Endothelial cell of umbilical vein (primary cell): ENCODE results near the gene SPATA18. TPM values are rescaled to one million over a fixed set of nuclear protein-coding genes. Genes with fewer than 3 reads are reported as not detected.
"Not testable (repeated sequence)": the region's sequence is repeated elsewhere in the genome, so short reads cannot be mapped to it uniquely, and the experiment has no call there.

Experiments
- BruUV-seq: library from RNA; stranded (reverse); fragments of 400-500 nt; replicated peaks from 2 replicates; lab custom pipeline; 2021; lab: Mats Ljungman, UMichigan
- CTCF ChIA-PET: fragments of 300-600, 350-600 bp; sonication (Branson Sonifier 250); formaldehyde crosslinking; loops from one replicate; lab custom pipeline; 2021; ENCODE audit warnings: antibody characterized with exemption, inconsistent platforms; lab: Charles Lee
- POLR2A ChIA-PET: fragments of 300-600, 350-600 bp; sonication (Branson Sonifier 250); formaldehyde crosslinking; loops from one replicate; lab custom pipeline; 2021; ENCODE audit warnings: antibody characterized with exemption, inconsistent platforms; lab: Charles Lee
- DNase-seq: peaks from one replicate; pipeline ENCODE4 v3.0.0-alpha.2; 2011; ENCODE audit warnings: low read depth, low spot score
- FAIRE-seq: peaks from 2 replicates; lab custom pipeline; 2011; peaks lifted over from hg19 to GRCh38; lab: Jason Lieb, UNC
- H2AFZ ChIP-seq: 2 replicates; pipeline ENCODE4 v1.6.0; 2012; ENCODE audit warnings: low read depth, low read length, control low read depth, inconsistent platforms
- H3K27ac ChIP-seq: 2 replicates; pipeline ENCODE4 v1.5.1; 2011; ENCODE audit warnings: low read depth, mild to moderate bottlenecking, control low read depth, low read length, moderate library complexity; ENCODE audit not compliant: insufficient read depth
- H3K27me3 ChIP-seq, 2 experiments: 2 replicates each; pipeline versions ENCODE4 v1.6.0 to v1.6.1; 2011; ENCODE audit warnings: low read length in 2 of 2, mixed read lengths in 1 of 2; ENCODE audit not compliant: control insufficient read depth in 2 of 2, insufficient read depth in 2 of 2
- H3K36me3 ChIP-seq, 2 experiments: 2 replicates in 1 of 2; 3 replicates in 1 of 2; pipeline ENCODE4 v1.5.1; 2011; ENCODE audit warnings: low read length in 2 of 2, mild to moderate bottlenecking in 1 of 2, moderate library complexity in 1 of 2; ENCODE audit not compliant: control insufficient read depth in 2 of 2, insufficient read depth in 2 of 2; ENCODE audit errors: extremely low read depth in 1 of 2
- H3K4me1 ChIP-seq: 3 replicates; pipeline ENCODE4 v1.5.1; 2011; ENCODE audit warnings: mild to moderate bottlenecking, low read length; ENCODE audit not compliant: control insufficient read depth, insufficient read depth; ENCODE audit errors: extremely low read depth
- H3K4me2 ChIP-seq: 2 replicates; pipeline ENCODE4 v1.6.1; 2011; ENCODE audit warnings: low read length, control low read depth, mixed read lengths; ENCODE audit not compliant: insufficient read depth
- H3K4me3 ChIP-seq, 3 experiments: fragments of 200-600 bp in 1 of 3; sonication (generic), shearing (Covaris generic) in 1 of 3; replicated peaks in 1 of 3; 2 replicates each; pipeline ENCODE4 v1.5.1; 2011 to 2016; ENCODE audit warnings: control low read depth in 3 of 3, low read length in 3 of 3, mild to moderate bottlenecking in 2 of 3, inconsistent platforms in 1 of 3, low read depth in 1 of 3, moderate library complexity in 1 of 3; ENCODE audit not compliant: insufficient read depth in 1 of 3
- H3K79me2 ChIP-seq: 2 replicates; pipeline ENCODE4 v1.6.0; 2012; ENCODE audit warnings: low read length, inconsistent platforms; ENCODE audit not compliant: control insufficient read depth, insufficient read depth
- H3K9ac ChIP-seq: replicated peaks from 2 replicates; pipeline ENCODE3; 2011; ENCODE audit warnings: low read length, control low read depth; ENCODE audit not compliant: insufficient read depth; ENCODE audit errors: extremely low read depth
- H3K9me1 ChIP-seq: replicated peaks from 3 replicates; pipeline ENCODE4 v1.6.0; 2011; ENCODE audit warnings: mild to moderate bottlenecking, low read length; ENCODE audit not compliant: control insufficient read depth, insufficient read depth; ENCODE audit errors: extremely low read depth
- H3K9me3 ChIP-seq: replicated peaks from 2 replicates; pipeline ENCODE4 v1.5.1; 2012; ENCODE audit warnings: low read length, inconsistent platforms; ENCODE audit not compliant: control insufficient read depth, insufficient read depth
- H4K20me1 ChIP-seq: replicated peaks from 2 replicates; pipeline ENCODE3; 2011; ENCODE audit warnings: mild to moderate bottlenecking, low read length; ENCODE audit not compliant: control insufficient read depth, insufficient read depth; ENCODE audit errors: extremely low read depth
- EZH2 ChIP-seq: IDR thresholded peaks from 2 replicates; pipeline ENCODE4 v1.6.1; 2012; ENCODE audit warnings: borderline replicate concordance, low read depth, mild to moderate bottlenecking, moderate library complexity, low read length, inconsistent platforms; ENCODE audit not compliant: severe bottlenecking
- FOS ChIP-seq: IDR thresholded peaks from 2 replicates; pipeline ENCODE4 v1.6.1; 2011; ENCODE audit warnings: mild to moderate bottlenecking, low read length, moderate library complexity, borderline replicate concordance; ENCODE audit not compliant: insufficient read depth
- JUN ChIP-seq: IDR thresholded peaks from 2 replicates; pipeline ENCODE4 v1.6.1; 2011; ENCODE audit warnings: borderline replicate concordance, low read depth; ENCODE audit not compliant: insufficient read length, insufficient read depth
- MYC ChIP-seq: IDR thresholded peaks from one replicate; pipeline ENCODE4 v1.6.1; 2011; ENCODE audit warnings: mild to moderate bottlenecking, low read depth, low read length
- POLR2A ChIP-seq: IDR thresholded peaks from 2 replicates; pipeline ENCODE4 v1.6.1; 2012; ENCODE audit warnings: low read depth, mild to moderate bottlenecking, control low read depth, low read length
- dilution Hi-C: fragments of 300-500 bp; cut with MboI; formaldehyde crosslinking; loops from one replicate; pipeline ENCODE4 v1.15.0; 2019; ENCODE audit warnings: low sequenced_read_pairs; ENCODE audit not compliant: extremely low pct_ligation_motif_present
- intact Hi-C: fragments of 100-400 bp; cut with micrococcal nuclease; formaldehyde crosslinking; loops from one replicate; pipeline ENCODE4 v1.10.0; 2022
- polyA plus RNA-seq, 4 experiments: library from polyadenylated mRNA; depleted of rRNA in 3 of 4; stranded (reverse) in 3 of 4; unstranded in 1 of 4; fragments of >200 nt; gene quantifications; 2 replicates each; pipeline versions ENCODE4 v1.2.1 to v1.2.3, GENCODE V29; 2011 to 2012; ENCODE audit warnings: missing spikeins in 1 of 4
- total RNA-seq: library from RNA; stranded (reverse); gene quantifications from 2 replicates; pipeline ENCODE4 v1.2.3, GENCODE V29; 2021
- TF ChIP-seq, protein P1 (sequence below): IDR thresholded peaks from 2 replicates; pipeline ENCODE4 v1.6.1; 2011; ENCODE audit not compliant: insufficient read depth, insufficient read length
- TF ChIP-seq, protein P2 (sequence below), 2 donors: IDR thresholded peaks; 1 replicate in 1 of 2; 2 replicates in 1 of 2; pipeline ENCODE4 v1.5.1; 2011; ENCODE audit warnings: low read length in 2 of 2, mild to moderate bottlenecking in 2 of 2, moderate library complexity in 2 of 2, control low read depth in 1 of 2, inconsistent platforms in 1 of 2, low read depth in 1 of 2; ENCODE audit not compliant: insufficient read depth in 1 of 2; ENCODE audit errors: extremely low read depth in 1 of 2

Gene SPATA18
- total and polyA plus RNA-seq, 2 donors (not counting 3 experiments of a cell fraction or from before 2014, with no cell fraction given) = 2.7 to 4.6 TPM

DNA sequence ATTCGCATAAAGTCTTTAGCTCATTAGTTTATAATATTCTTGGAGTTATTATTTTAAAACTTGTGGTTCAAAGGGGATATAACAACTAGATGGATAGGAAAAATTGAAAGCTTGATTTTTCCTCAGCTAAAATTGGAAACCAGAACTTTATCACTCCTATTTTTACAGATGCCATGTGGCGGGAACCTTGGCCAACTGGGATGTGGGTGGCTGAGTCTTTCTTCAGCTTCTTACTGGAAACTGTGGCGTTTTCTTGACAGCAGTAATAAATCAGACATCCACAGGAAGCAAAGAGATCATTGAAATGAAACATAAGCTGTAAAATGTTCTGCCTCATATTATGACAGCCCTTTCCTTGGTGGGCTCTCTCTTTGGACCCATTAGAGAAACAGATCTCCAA lies 84.1 kb downstream of the SPATA18 start:
- CTCF ChIA-PET = no interaction called here
- H3K27me3 ChIP-seq = no peaks in the 10 kb centered on the region
- no peak overlapping the region for H3K4me3 ChIP-seq
- no TSS peak for BruUV-seq
- no peaks in the 10 kb centered on the region for H3K9me3 ChIP-seq
- H2AFZ ChIP-seq = no peak overlapping the region
- H3K4me1 ChIP-seq = no peaks in the 10 kb centered on the region
- intact Hi-C loops (no loop called here), dilution Hi-C loops (no loop called here)
- no peak for TF ChIP-seq MYC
- TF ChIP-seq EZH2 = no peak
- TF ChIP-seq FOS = no peak
- TF ChIP-seq JUN = no peak
- no peak for TF ChIP-seq POLR2A
- TF ChIP-seq, protein P1, sequence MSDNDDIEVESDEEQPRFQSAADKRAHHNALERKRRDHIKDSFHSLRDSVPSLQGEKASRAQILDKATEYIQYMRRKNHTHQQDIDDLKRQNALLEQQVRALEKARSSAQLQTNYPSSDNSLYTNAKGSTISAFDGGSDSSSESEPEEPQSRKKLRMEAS = no peak
- TF ChIP-seq, protein P2, sequence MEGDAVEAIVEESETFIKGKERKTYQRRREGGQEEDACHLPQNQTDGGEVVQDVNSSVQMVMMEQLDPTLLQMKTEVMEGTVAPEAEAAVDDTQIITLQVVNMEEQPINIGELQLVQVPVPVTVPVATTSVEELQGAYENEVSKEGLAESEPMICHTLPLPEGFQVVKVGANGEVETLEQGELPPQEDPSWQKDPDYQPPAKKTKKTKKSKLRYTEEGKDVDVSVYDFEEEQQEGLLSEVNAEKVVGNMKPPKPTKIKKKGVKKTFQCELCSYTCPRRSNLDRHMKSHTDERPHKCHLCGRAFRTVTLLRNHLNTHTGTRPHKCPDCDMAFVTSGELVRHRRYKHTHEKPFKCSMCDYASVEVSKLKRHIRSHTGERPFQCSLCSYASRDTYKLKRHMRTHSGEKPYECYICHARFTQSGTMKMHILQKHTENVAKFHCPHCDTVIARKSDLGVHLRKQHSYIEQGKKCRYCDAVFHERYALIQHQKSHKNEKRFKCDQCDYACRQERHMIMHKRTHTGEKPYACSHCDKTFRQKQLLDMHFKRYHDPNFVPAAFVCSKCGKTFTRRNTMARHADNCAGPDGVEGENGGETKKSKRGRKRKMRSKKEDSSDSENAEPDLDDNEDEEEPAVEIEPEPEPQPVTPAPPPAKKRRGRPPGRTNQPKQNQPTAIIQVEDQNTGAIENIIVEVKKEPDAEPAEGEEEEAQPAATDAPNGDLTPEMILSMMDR (IDR thresholded peaks at IDR 0.05; ENCODE audit: extremely low read depth in 1 of 2, insufficient read depth in 1 of 2, low read depth in 1 of 2, low read length in 2 of 2) = no peak
- H3K27ac ChIP-seq = no peak overlapping the region
- H3K4me2 ChIP-seq = no peak overlapping the region
- no peaks in the 10 kb centered on the region for H3K79me2 ChIP-seq
- H3K36me3 ChIP-seq = no peaks in the 10 kb centered on the region
- no peaks in the 10 kb centered on the region for H4K20me1 ChIP-seq
- FAIRE-seq (no peak), DNase-seq (no peak)
- no peaks in the 10 kb centered on the region for H3K9me1 ChIP-seq
- POLR2A ChIA-PET = no interaction called here
- H3K9ac ChIP-seq = no peak overlapping the region

DNA sequence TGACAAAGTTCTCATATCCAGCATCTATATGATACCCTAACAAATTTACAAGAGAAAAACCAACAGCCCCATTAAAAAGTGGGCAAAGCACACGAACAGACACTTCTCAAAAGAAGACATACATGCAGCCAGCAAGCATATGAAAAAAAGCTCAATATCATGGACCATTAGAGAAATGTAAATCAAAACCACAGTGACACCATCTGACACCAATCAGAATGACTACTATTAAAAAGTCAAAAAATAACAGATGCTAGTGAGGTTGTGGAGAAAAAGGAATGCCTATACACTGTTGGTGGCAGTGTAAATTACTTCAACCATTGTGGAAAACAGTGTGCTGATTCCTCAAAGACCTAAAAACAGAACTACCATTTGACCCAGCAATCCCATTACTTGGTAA lies 86.0 kb downstream of the SPATA18 start:
- H3K4me3 ChIP-seq, intact Hi-C loops, DNase-seq, H3K9me3 ChIP-seq, H3K9ac ChIP-seq, POLR2A ChIA-PET, H3K27ac ChIP-seq, H3K4me2 ChIP-seq, CTCF ChIA-PET, BruUV-seq, H3K27me3 ChIP-seq, FAIRE-seq, H4K20me1 ChIP-seq, H2AFZ ChIP-seq, H3K4me1 ChIP-seq, dilution Hi-C loops, H3K36me3 ChIP-seq, H3K79me2 ChIP-seq, H3K9me1 ChIP-seq: not testable (repeated sequence)
